SJSA1 (cell line): ENCODE measurements around the gene CHAD. TPM values are rescaled to one million over a fixed set of nuclear protein-coding genes. Genes with fewer than 3 reads are reported as not detected.

Experiments
- DNase-seq, 2 experiments: peaks; one replicate each; pipeline ENCODE4 v3.0.0-alpha.2; 2015 to 2020; ENCODE audit warnings: low spot score in 2 of 2, low read depth in 1 of 2
- H3K27ac ChIP-seq: fragments of 250-450 bp; sonication (Bioruptor Pico); 2 replicates; pipeline ENCODE4 v1.5.1; 2020; ENCODE audit warnings: mild to moderate bottlenecking, moderate library complexity
- H3K27me3 ChIP-seq: fragments of 250-450 bp; sonication (Bioruptor Pico); replicated peaks from 2 replicates; pipeline ENCODE4 v1.5.1; 2020; ENCODE audit warnings: mild to moderate bottlenecking, moderate library complexity
- H3K36me3 ChIP-seq: fragments of 250-450 bp; sonication (Bioruptor Pico); 2 replicates; pipeline ENCODE4 v1.5.1; 2020; ENCODE audit warnings: mild to moderate bottlenecking
- H3K4me1 ChIP-seq: fragments of 250-450 bp; sonication (Bioruptor Pico); replicated peaks from 2 replicates; pipeline ENCODE4 v1.6.1; 2021; ENCODE audit warnings: mild to moderate bottlenecking
- H3K4me3 ChIP-seq: fragments of 250-450 bp; sonication (Bioruptor Pico); 2 replicates; pipeline ENCODE4 v1.5.1; 2020; ENCODE audit warnings: mild to moderate bottlenecking
- H3K9me3 ChIP-seq: fragments of 250-450 bp; sonication (Bioruptor Pico); replicated peaks from 2 replicates; pipeline ENCODE4 v1.5.1; 2020; ENCODE audit warnings: mild to moderate bottlenecking
- total RNA-seq: library from RNA; depleted of rRNA; stranded (reverse); fragments of >200 nt; shearing (Covaris generic); gene quantifications from 2 replicates; pipeline ENCODE4 v1.2.3, GENCODE V29; 2014; rRNA removed

The CHAD gene
- not detected in 2 replicates for total RNA-seq

- Histone ChIP-seq H3K36me3 (peaks cover 13% of the 10 kb centered on the region; the same call in 1 of the 2 replicates), H3K4me3 (no peak within 1 kb of the TSS), H3K4me1 (peaks cover 7% of the 10 kb centered on the region), H3K27ac (no peak within 1 kb of the TSS), H3K9me3 (no peaks in the 10 kb centered on the region), H3K27me3 (peaks cover 17% of the 10 kb centered on the region)
- DNase-seq = no peak
Observed at GRCh38 chr17:50468304-50469207, at the start of gene CHAD. Gene CHAD, minus strand, starts transcription at chr17:50468880. Its CDS starts 67 bp downstream, at chr17:50468813.

- Histone ChIP-seq H3K4me1 (no peaks in the 10 kb centered on the region), H3K27me3 (no peaks in the 10 kb centered on the region), H3K4me3 (no peak overlapping the region), H3K27ac (no peak overlapping the region), H3K36me3 (no peaks in the 10 kb centered on the region), H3K9me3 (no peaks in the 10 kb centered on the region)
- DNase-seq = no peak
Observed at GRCh38 chr17:50517504-50518383, 49.1 kb upstream of the CHAD start.

GRCh38 chr17:50517011-50517410, 48.3 kb upstream of the CHAD start:
- Histone ChIP-seq H3K9me3 (no peaks in the 10 kb centered on the region), H3K36me3 (no peaks in the 10 kb centered on the region), H3K27me3 (no peaks in the 10 kb centered on the region), H3K4me1 (no peaks in the 10 kb centered on the region), H3K4me3 (no peak overlapping the region), H3K27ac (no peak overlapping the region)
- DNase-seq = no peak

- H3K36me3 ChIP-seq = no peaks in the 10 kb centered on the region
- H3K4me3 ChIP-seq = no peak overlapping the region
- H3K9me3 ChIP-seq = no peaks in the 10 kb centered on the region
- no peak overlapping the region for H3K27ac ChIP-seq
- DNase-seq = no peak
- H3K4me1 ChIP-seq = no peaks in the 10 kb centered on the region
- H3K27me3 ChIP-seq = 0 out of 2 replicates have a peak, but pooled peaks cover 6% of the 10 kb centered on the region
Observed at GRCh38 chr17:50514936-50515702, 46.4 kb upstream of the CHAD start.

- Histone ChIP-seq H3K9me3 (no peaks in the 10 kb centered on the region), H3K4me1 (no peaks in the 10 kb centered on the region), H3K27ac (no peak overlapping the region), H3K27me3 (0 out of 2 replicates have a peak, but pooled peaks cover 6% of the 10 kb centered on the region), H3K4me3 (no peak overlapping the region), H3K36me3 (no peaks in the 10 kb centered on the region)
- DNase-seq = no peak
Observed at GRCh38 chr17:50514388-50514787, 45.7 kb upstream of the CHAD start.

GRCh38 chr17:50513495-50513894, 44.8 kb upstream of the CHAD start:
- H3K27ac ChIP-seq = no peak overlapping the region
- DNase-seq = no peak
- H3K9me3 ChIP-seq = no peaks in the 10 kb centered on the region
- H3K4me1 ChIP-seq = peaks cover 2% of the 10 kb centered on the region
- H3K4me3 ChIP-seq = no peak overlapping the region
- no peaks in the 10 kb centered on the region for H3K36me3 ChIP-seq
- H3K27me3 ChIP-seq = peaks cover 8% of the 10 kb centered on the region; the same call in 1 of the 2 replicates

GRCh38 chr17:50511058-50511457, 42.4 kb upstream of the CHAD start:
- Histone ChIP-seq H3K27ac (no peak overlapping the region), H3K36me3 (no peaks in the 10 kb centered on the region), H3K4me1 (peaks cover 9% of the 10 kb centered on the region), H3K4me3 (no peak overlapping the region), H3K9me3 (no peaks in the 10 kb centered on the region), H3K27me3 (peaks cover 19% of the 10 kb centered on the region; the same call in 1 of the 2 replicates)
- no peak for DNase-seq

- Histone ChIP-seq H3K4me3 (peak overlapping the region; percentile 36), H3K9me3 (no peaks in the 10 kb centered on the region), H3K36me3 (no peaks in the 10 kb centered on the region), H3K27me3 (peaks cover 19% of the 10 kb centered on the region; the same call in 1 of the 2 replicates), H3K4me1 (peaks cover 9% of the 10 kb centered on the region), H3K27ac (no peak overlapping the region)
- no peak for DNase-seq
Observed at GRCh38 chr17:50508573-50509460, 40.1 kb upstream of the CHAD start.

GRCh38 chr17:50507871-50508572, 39.3 kb upstream of the CHAD start, which contains the start of gene MYCBPAP:
Gene MYCBPAP, plus strand, starts transcription at chr17:50508439. Its CDS starts 236 bp downstream, at chr17:50508675.
- Histone ChIP-seq H3K9me3 (no peaks in the 10 kb centered on the region), H3K36me3 (no peaks in the 10 kb centered on the region), H3K4me3 (peak within 1 kb of the TSS; percentile 36), H3K27ac (no peak within 1 kb of the TSS), H3K4me1 (peaks cover 9% of the 10 kb centered on the region), H3K27me3 (peaks cover 19% of the 10 kb centered on the region; the same call in 1 of the 2 replicates)
- peak; percentile 22 to 70 for DNase-seq

GRCh38 chr17:50506298-50506697, 37.6 kb upstream of the CHAD start:
- H3K27ac ChIP-seq = no peak overlapping the region
- DNase-seq = no peak
- no peaks in the 10 kb centered on the region for H3K9me3 ChIP-seq
- H3K27me3 ChIP-seq = peaks cover 16% of the 10 kb centered on the region; the same call in 1 of the 2 replicates
- H3K36me3 ChIP-seq = no peaks in the 10 kb centered on the region
- no peak overlapping the region for H3K4me3 ChIP-seq
- peaks cover 9% of the 10 kb centered on the region for H3K4me1 ChIP-seq

- H3K4me3 ChIP-seq = no peak overlapping the region
- peaks cover 9% of the 10 kb centered on the region for H3K4me1 ChIP-seq
- peaks cover 12% of the 10 kb centered on the region; the same call in 1 of the 2 replicates for H3K27me3 ChIP-seq
- H3K36me3 ChIP-seq = no peaks in the 10 kb centered on the region
- H3K9me3 ChIP-seq = no peaks in the 10 kb centered on the region
- DNase-seq = no peak
- no peak overlapping the region for H3K27ac ChIP-seq
Observed at GRCh38 chr17:50505591-50506130, 37.0 kb upstream of the CHAD start.
